ENCODE results near the gene BICD2.

Gene BICD2

DNA sequence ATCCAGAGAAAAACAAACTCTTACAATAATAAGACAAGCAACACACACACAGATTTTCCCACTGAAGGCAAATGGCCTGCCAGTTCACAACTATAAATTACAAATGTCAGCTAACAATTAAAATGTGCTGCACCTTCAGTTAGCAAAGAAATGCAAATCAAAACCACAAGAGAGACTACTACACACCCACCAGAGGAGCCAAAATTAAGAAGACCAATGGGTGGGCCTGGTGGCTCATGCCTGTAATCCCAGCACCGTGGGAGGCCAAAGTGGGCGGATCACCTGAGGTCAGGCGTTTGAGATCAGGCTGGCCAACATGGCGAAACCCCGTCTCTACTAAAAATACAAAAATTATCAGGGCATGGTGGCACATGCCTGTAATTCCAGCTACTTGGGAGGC, 79.6 kb downstream of the BICD2 start:
- no peak overlapping the region for H3K27ac ChIP-seq
- TF ChIP-seq, protein P1, sequence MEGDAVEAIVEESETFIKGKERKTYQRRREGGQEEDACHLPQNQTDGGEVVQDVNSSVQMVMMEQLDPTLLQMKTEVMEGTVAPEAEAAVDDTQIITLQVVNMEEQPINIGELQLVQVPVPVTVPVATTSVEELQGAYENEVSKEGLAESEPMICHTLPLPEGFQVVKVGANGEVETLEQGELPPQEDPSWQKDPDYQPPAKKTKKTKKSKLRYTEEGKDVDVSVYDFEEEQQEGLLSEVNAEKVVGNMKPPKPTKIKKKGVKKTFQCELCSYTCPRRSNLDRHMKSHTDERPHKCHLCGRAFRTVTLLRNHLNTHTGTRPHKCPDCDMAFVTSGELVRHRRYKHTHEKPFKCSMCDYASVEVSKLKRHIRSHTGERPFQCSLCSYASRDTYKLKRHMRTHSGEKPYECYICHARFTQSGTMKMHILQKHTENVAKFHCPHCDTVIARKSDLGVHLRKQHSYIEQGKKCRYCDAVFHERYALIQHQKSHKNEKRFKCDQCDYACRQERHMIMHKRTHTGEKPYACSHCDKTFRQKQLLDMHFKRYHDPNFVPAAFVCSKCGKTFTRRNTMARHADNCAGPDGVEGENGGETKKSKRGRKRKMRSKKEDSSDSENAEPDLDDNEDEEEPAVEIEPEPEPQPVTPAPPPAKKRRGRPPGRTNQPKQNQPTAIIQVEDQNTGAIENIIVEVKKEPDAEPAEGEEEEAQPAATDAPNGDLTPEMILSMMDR (conservative IDR thresholded peaks at IDR 0.05), result no peak

DNA sequence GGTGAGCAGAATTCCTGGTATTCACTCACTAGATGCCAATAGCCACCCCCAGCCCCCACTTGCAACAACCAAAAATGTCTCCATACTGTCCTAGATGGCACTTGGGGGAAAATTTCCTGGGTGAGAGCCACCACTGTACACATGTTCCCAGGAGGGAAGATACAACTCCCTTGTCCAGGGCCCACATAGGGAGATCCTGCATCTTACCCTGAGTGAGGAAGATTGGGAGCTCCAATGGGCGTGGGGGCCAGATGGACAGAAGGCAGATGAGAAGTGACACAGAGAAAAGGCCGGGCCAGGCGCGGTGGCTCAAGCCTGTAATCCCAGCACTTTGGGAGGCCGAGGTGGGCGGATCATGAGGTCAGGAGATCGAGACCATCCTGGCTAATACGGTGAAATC, 82.4 kb downstream of the BICD2 start:
- TF ChIP-seq, protein P1 (conservative IDR thresholded peaks at IDR 0.05), result no peak
- TF ChIP-seq ZFX (IDR thresholded peaks at IDR 0.05), result no peak
- H3K27ac ChIP-seq, result no peak overlapping the region

DNA sequence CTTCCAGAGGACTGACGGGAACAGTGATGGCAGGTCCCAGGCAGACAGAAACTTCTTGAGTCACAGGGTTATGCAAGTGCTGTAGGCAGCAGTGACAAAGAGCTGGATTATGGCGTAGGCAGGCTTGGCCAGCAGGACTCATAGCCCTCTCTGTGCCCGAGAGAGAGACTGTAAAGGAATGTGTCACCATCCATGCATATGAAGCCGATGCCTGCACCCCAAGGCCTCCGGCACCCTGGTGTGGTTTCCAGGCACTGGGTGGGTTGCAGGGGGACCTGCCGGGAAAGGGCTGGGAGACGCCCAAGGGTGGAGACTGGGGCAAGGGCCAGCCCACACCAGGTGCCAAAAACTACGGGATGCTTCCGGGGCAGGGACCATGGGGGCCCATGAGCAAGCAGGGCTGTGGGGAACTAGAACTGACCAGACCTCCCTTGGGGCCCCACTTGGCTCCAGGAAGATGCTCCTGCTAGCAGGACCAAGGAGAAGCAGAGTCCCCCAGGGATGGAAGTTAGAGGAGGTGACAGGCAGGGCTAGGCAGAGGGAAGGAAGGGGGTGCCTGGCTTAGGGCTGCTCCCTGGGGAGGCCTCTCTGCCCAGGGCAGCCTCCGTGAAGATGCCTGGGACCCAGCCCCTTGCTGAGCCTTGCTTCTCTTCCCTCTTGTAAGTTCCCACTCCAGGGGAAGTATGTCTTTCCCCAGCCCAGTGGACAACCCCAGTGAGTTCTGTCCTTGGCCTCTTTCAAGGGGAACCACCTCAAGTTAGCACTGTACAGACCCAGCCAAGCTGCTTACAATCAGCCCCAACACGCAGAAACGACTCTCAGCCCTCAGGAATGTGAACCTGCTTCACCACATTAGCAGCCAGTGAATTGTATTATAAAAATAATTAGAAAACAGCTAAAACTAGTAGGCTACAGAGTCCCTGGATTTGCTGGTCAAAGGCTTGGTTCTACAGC, 84.2 kb downstream of the BICD2 start:
- H3K27ac ChIP-seq, result no peak overlapping the region
- TF ChIP-seq ZFX (IDR thresholded peaks at IDR 0.05), result no peak
- TF ChIP-seq, protein P1 (conservative IDR thresholded peaks at IDR 0.05), result no peak

DNA sequence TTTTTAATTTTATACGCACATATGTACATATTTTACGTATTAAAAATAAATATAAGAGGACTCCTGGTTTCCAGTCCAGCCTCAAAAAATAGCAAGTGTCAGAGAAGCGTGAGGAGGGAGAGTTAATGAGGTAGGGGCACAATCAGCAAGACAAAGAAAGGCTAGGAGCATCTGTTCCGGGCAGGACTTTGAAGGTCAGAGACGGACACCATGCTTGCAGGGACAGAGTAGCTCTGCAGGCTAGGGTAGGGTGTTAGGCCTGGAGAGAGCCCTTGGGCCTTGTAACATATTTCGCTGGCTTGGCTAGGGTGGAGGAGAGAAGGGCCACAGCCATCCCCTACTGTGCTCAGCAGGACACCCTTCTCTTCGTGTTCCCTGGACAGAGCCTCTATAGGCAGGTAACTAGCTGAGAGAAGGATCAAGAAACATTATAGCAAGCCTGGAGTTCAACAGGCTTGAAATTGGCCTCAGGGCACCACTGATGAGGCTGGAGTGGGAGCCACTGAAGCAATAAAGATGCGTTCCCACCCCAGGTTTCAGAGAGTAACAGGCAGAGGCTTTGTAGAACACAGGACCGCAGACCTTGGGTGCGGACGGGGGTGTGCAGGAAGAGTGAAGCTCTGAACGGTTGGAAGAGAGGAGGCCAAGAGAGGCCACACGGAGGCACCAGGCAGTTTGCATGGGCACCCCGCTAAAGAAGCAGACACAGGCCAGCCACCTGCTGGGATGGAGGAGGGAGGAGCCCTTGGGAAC, 85.0 kb downstream of the BICD2 start:
- H3K27ac ChIP-seq, result no peak overlapping the region
- TF ChIP-seq ZFX (IDR thresholded peaks at IDR 0.05), result no peak
- TF ChIP-seq, protein P1 (conservative IDR thresholded peaks at IDR 0.05), result no peak

DNA sequence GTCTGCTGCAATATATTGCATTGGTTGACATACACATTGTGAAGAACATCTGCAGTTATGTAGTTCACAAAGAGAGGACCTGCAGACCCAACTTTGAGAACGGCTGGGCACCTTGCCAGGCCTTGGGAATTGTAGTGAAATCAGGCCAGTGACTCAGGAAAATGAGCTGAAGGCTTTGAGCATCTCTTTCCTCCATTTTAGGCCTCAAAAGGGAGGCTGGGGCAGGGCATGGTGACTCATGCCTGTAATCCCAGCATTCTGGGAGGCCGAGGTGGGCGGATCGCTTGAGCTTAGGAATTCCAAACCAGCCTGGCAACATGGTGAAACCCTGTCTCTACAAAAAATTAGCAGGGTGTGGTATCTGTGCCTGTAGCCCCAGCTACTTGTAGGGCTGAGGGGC, 93.3 kb downstream of the BICD2 start:
- TF ChIP-seq ZFX (IDR thresholded peaks at IDR 0.05), result no peak
- TF ChIP-seq, protein P1 (conservative IDR thresholded peaks at IDR 0.05), result no peak
- peak overlapping the region; percentile 84; the same call in 1 of the 2 replicates for H3K27ac ChIP-seq

DNA sequence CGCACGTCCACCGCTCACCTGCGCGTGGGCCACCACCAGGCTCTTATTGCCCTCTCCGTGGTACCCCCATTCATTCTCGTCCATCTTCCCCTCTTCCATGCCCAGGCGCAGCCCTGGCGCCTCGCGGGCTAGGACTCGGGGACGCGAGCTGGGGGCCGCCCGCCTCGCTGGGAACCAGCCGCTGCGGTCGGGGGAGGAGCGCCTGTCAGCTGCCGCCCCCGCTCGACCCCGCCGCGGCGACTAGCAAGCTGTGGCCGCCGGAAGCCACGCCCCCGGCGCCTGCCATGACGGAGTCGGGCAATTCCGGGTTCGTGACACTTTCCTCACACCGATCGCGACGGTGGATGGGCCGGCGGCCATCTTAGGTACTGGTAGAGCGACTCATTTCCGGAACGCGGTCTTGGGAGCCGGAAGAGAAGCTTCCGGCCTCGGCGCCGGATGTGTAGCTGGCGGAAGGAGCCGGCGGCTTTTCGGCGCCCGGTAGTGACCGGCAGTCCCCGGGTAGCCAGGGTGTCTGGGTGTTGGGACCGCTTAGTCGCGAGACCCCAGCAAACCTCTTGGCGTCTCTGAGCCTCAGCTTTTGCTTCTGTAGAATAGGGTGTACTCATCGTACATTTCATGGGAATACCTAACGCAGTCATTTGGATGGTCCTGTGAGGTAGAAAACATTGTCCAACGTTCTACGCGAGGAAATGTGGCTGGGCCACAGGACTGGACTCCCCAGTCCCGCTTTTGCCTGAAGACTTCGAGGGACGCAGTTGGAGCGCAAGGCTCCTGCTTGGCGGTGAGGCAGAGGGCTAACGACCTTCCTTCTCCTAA, 94.5 kb downstream of the BICD2 start, which contains the start of gene IPPK:
TSS of gene IPPK (minus strand) at position 242 of the 819 bp plus-strand sequence. CDS start at position 99, 143 bp downstream.
- TF ChIP-seq, protein P1 (conservative IDR thresholded peaks at IDR 0.05), result no peak
- peak; percentile 59; the same call in 1 of the 2 replicates for TF ChIP-seq ZFX (IDR thresholded peaks at IDR 0.05)
- peak within 1 kb of the TSS; percentile 84 for H3K27ac ChIP-seq

Measured in C4-2B (cell line).